Camera-type eye (tissue), 1 donor: ENCODE measurements around the gene ZNF580. TPM values are rescaled to one million over a fixed set of nuclear protein-coding genes. Genes with fewer than 3 reads are reported as not detected.

ENCODE experiments used
- total RNA-seq: library from RNA; depleted of rRNA; stranded (reverse); fragments of >200 nt; gene quantifications from one replicate; pipeline ENCODE4 v1.2.3, GENCODE V29; 2014

The ZNF580 gene, protein sequence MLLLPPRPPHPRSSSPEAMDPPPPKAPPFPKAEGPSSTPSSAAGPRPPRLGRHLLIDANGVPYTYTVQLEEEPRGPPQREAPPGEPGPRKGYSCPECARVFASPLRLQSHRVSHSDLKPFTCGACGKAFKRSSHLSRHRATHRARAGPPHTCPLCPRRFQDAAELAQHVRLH
- 10.8 TPM for total RNA-seq

DNA sequence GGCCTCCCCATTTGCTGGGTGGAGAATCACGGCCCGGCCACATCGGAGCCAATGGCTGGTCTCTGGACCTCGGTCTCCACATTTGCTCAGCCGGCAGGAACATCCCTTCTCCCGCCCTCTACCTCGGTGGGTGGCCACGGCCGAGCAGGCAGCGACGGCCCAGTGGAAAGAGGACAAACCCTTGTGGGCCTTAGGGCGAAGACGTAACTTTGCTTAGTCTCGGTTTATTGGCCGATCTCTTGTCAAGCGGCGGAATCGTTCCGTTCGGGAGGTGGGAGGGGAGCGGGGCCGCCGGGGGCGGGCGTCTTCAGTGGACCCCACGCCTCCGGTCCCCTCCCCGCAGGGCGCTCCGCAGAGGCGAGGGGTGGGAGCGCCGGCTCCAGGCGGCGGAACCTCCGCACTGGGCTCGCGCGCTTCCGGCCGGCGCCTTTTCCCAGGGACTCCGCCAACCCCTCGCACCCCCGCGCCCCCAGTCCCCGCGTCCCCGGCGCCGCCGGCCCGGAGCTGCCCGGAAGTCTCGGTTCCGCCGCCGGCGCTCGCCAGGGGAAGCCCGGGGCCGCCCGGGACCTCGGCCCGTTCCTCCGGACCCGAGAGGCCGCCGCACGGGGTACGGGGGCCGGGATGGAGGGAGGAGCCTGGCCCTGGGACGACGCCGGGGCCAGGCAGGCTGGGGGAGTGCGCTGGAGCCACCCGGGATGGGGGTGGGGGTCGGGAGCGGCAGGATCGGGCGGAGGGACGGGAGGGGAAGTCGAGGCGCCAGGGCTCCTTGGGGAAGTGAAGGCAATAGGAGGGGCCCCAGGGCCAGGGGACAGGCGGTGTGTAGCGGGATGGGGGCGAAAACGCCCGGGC lies at the start of gene ZNF580:
ZNF580 (plus strand) TSS at position 426 of the 849 bp plus-strand sequence. CDS start 1,507 bp downstream, outside the sequence.

DNA sequence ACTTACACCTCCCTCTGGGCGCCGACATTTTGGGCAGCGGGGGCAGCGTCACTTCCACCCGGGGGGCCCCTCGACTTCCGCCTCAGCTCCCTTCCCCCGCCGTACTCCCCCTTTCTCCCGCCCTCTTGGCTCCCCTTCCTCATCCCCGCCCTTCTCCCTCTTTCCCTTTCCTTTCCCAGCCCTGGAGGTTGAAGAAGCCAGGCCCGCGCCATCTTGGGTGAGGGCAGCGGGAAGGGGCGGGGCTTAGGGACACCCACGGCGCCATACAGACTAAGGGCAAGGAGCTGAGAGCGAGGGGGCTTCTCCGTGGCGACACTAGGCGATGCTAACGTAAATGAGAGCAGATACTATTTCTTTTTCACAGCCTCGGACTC lies 41.3 kb upstream of the ZNF580 start, which contains the start of gene FIZ1:
FIZ1 (minus strand) TSS at position 50 of the 374 bp plus-strand sequence. CDS start 1,652 bp downstream, outside the sequence.

DNA sequence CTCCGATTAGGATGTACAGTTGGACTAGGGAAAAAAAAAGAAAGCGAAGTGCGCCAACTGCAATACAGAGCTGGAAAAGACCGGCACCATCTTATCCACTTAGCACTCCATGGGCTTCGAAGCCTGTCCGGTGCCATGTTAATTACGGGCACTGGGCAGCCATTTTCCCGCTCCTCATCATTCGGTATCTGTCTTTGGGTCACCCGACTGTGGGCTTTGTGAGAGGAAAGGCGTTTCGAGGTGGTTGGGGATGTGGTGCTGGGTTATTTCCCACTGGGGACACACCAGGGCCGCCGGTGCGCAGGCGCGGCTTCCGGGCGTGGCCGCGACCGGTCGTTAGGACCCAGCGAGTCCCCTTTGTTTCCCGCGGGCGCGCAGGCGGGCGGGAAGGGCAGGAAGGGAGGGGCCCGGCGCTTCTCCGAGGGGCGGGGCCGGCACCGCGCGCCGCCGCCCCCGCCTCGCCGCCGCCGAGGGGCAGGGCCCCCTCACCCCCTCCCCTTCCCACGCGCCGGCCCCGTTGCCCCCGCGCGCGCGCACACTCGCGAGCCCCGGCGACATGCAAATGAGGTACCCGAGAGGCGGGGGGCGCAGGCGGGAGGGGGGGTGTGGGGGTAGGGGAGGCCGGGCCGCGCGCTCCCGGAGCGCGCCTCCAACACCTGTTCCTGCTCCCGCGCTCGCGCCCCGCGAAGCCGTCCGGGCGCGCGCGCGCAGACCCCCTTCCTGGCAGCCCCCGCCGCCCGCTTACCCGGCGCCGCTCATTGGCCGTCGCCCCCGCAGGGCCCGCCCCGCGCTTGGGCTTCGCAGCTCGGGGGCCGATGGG lies 40.8 kb upstream of the ZNF580 start, which contains the start of gene ZNF524:
ZNF524 (plus strand) TSS at position 447 of the 820 bp plus-strand sequence. CDS start 1,825 bp downstream, outside the sequence.

DNA sequence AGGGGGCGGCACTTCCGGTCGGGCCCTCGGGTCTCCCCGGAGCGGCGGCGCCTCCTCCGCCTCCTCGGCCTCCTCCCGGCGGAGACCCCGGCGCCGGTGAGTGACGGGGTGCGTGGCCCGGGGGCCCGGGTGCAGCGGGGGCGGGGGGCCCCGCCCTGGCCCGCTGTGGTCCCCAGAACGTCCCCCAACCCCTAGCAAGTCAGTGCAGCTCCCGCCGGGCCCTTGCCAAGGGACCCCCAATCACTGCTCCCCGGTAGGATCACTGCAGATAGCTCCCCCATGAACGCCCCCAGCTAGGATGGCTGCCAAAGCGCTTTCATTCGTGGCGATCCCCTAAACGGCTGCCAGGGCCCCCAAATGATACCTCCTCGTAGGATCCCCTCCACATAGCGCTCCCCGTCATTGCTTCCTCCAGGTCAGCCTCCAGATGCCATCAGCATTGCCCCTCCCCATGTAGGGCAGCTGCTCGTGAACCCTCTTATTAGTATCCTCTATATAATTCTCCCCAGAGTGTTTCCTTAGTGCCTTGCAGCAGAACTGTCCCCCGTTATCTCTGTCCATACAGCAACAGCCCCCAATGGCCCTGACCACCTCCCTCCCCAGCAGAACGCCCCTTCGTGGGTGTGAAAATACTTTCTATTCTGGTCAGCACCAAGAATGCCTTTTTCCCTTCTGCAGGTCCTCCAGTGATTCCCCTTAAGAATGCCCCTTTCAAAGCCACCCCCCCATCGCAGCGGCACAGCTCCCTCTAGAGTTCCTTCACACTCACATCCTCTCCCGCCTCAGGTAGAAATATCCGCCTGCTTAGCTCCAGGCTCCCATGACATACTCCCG lies 34.9 kb upstream of the ZNF580 start, which contains the start of gene ZNF865:
ZNF865 (plus strand) TSS at position 11 of the 834 bp plus-strand sequence. CDS start 7,972 bp downstream, outside the sequence.

DNA sequence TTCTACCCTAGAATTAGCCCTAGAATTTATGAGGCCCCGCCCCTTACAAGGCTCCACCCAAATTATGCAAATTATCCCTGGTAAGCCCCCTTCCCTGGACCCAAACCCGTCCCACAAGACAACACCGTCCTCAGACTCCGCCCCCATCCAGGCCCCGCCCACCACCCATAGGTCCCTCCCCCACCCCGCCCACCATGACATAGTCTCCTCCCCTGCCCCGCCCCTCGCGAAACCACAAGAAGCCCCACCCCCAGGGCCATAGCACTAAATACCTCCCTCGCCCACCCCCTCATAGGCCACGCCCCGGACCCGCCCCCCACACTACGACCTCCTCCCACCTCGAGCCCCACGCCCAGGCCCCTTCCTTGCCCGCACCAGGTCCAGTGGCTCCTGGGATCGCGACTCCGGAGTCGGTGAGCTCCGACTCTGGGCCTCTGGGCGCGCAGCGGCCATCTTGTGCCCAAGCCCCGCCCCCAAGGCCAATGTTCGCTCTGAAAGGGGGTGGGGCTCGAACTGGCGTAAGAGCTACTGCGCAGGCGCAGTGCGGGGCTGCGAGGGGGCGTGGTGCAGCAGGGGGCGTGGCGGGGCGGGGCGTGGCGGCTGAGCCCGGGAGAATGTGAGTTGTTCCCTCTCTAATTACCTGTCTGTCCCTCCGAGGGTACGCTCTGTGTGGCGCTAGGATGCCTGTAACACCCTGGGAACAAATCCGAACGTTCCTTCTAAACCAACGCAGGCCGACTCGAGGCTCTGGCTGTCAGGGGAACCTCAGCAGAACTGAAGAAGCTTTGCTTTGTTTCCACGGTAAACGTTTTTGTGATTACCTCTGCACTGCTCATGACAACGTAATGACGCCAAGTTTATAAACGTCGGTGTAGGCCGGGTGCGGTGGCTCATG lies 16.4 kb upstream of the ZNF580 start, which contains the start of gene ZNF784:
ZNF784 (minus strand) TSS at position 458 of the 895 bp plus-strand sequence; CDS start at position 453, 5 bp downstream.

DNA sequence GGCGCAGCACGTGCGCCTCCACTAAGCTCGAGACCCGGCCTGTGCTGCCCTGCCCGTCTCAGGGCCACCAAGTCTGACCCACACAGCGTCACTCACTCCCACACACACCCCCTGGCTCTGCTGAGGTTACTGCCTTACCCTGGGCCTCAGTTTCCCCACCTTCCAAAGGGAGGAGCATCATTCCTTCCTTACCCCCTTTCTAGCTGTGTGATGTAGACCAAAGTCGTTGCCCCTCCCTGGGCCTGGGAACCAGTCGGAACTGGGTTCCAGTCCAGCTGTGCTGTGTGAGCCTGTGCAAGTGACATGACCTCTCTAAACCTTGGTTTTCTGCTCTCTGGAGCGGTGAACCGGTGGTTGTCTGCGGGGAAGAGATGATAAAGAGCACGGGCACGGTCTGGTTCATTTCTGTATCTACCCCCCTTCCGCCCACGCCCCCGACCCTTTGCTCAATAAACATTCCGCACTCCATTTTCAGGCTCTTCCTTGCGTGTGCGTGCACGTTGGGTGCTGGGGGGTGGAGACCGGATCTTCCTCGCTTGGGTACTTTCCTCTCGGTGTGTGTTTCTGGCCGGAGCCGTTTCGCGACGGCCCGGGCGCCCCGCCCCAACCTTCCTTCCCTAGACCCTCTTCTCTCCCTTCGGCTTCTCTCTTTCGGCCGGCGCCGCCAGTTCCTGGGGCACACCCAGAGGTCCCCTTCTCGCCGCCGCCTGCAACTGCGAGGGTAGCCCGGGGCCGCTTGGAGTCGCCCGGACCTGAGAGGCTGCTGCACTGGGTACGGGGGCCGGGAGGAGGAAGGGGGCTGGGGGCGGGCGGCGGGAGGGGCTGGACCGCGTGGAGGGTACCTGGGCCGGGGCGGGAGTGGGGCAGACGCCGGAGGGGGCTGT lies 2.4 kb downstream of the ZNF580 start, which contains the start of gene ZNF581:
ZNF581 (plus strand) TSS at position 647 of the 884 bp plus-strand sequence. CDS start 923 bp downstream, outside the sequence.

DNA sequence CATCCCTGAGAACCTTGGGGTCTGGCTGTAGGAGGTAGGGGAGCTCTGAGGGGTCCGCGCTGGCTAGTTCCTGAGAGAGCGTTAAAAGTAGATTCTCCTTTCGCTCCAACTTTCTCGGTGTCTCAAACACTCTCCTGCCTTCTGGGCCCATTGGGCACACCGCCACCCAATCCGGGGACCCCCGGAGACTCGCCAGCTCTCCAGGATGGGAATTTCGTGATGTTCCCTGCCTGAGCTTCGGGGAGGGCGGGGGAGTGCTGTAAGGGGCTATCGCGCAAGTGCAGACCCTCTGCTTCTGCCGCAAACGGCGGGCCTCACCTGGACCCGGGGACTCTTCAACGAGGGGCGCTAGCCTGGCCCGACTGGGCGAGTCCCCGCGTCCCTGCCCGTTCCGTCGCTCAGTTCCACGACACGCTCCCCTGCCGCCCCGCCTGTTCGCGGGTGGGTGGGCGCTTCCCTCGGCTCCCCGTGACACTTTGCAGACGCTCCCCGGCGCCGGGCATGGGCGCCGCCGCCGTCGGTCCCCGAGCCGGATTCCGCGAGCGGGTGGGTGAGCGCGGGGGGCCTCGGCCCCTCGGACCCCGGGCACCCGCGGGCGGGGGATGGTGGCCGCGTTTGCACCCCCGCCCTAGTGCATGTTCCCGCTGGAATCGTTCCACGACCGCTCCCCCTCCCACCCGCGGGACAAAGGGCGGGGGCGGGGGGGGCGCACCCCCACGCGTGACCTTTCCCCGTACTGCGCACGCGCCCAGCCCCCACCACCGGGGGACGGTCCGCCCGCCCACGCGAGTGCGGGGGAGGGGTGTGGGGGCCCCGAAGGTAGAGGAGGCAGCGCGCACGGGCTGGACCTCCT lies 7.2 kb downstream of the ZNF580 start, which contains the start of gene CCDC106:
CCDC106 (plus strand) TSS at position 481 of the 853 bp plus-strand sequence. CDS start 835 bp downstream, outside the sequence.

DNA sequence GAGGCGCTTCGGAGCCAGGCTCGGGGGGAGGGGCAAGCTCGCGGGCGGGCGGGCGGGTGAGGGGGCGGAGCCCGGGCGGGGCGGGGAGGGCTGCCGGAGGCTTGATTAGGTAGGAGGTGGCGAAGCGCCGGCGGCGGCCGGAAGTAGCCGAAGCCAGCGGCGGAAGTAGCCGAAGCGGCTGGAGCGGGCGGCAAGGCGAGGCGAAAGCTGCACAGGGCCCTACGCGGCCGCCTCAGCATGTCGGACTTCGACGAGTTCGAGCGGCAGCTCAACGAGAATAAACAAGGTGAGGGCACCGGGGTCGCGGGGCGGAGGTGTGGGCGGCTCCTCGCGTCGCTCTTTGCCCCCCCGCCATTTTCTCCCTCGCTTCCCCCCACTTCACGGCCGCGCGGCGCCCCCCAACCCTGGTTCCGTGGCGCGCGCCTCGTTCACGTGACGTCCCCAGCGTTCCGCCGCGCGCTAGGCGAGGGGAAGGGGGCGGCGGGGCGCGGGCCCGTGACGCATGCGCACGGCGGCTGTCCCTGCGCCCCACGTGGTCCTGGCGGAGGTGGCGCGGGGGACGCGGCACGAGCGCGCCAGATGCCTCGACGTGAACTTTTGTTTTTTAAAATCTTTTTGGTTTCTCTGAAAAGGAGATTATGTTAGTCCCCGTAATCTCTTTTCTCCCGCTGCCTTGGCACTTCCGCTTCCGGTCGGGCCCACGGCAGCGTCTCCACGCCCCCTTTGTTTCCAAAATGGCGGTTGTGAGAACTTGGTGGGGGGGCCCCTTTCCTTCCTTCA lies 14.3 kb downstream of the ZNF580 start, which contains the start of gene U2AF2:
U2AF2 (plus strand) TSS at position 168 of the 780 bp plus-strand sequence; CDS start at position 238, 70 bp downstream.

DNA sequence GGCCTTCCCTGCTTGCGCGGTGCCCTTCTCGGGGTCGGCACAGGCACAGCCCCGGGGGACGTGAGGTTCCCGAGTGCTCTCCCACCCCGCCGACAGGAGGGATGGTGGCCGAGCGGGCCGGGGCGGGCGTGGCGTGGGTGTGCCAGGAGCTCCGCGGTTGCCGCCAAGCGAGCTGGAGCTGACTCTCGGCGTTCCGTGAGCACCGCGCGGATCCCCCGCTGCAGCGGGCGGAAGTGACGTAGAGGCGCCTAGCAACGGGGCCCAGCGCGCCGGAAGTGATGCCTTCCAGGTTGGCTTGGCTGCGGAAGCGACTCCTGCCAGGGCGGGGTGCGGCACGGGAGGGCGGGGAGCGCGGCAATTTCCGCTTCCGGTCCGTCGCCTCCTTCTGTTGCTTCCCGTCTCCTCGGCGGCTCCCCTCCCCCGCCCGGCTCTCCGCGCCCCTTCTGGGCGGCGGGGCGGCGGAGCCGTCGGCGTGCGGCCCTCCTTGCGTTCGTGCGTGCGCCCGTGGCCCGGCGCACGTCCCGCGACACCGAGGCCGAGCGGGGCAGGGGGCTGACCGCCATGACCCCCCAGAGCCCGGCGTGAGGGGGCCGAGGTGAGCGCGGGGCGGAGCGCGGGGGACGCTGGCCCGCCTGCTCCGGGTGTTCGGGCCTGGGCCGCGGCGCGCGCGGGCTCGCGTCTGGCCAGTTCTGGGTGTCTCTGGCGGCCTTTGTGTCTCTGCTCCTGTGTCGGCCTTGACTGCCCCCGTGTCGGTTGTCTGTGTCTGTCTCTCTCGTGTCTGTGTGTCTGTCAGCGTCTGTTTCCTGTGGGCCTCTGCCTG lies 34.2 kb downstream of the ZNF580 start, which contains the start of gene EPN1:
EPN1 (plus strand) TSS at position 386 of the 820 bp plus-strand sequence. CDS start 3,402 bp downstream, outside the sequence.

Other genes starting within 250 kb of the ZNF580 start
- 21.2 TPM for gene UBE2S, start 233.2 kb upstream of the ZNF580 start, total RNA-seq
- gene SHISA7, start 197.7 kb upstream of the ZNF580 start, total RNA-seq: 1.5 TPM
- 22.9 TPM for gene ISOC2, start 179.4 kb upstream of the ZNF580 start, total RNA-seq
- not detected for gene C19orf85, start 176.3 kb upstream of the ZNF580 start, total RNA-seq
- gene ZNF628, start 164.4 kb upstream of the ZNF580 start, total RNA-seq: 2.3 TPM
- 13.0 TPM for gene NAT14, start 155.8 kb upstream of the ZNF580 start, total RNA-seq
- 20.5 TPM for gene SSC5D, start 152.6 kb upstream of the ZNF580 start, total RNA-seq
- gene SBK2, start 103.9 kb upstream of the ZNF580 start, total RNA-seq: 0.99 TPM
- not detected for gene SBK3, start 95.5 kb upstream of the ZNF580 start, total RNA-seq
- 3.6 TPM for gene ZNF579, start 60.2 kb upstream of the ZNF580 start, total RNA-seq
- gene FIZ1, start 41.5 kb upstream of the ZNF580 start, total RNA-seq: 8.7 TPM
- 10.4 TPM for gene ZNF524, start 40.7 kb upstream of the ZNF580 start, total RNA-seq
- gene ZNF865, start 35.4 kb upstream of the ZNF580 start, total RNA-seq: 5.4 TPM
- gene ZNF784, start 16.4 kb upstream of the ZNF580 start, total RNA-seq: 9.3 TPM
- 9.7 TPM for gene ZNF581, start 2.6 kb downstream of the ZNF580 start, total RNA-seq
- gene CCDC106, start 7.2 kb downstream of the ZNF580 start, total RNA-seq: 10.9 TPM
- gene U2AF2, start 14.0 kb downstream of the ZNF580 start, total RNA-seq: 105 TPM
- gene EPN1, start 34.2 kb downstream of the ZNF580 start, total RNA-seq: 72.5 TPM
- not detected for gene NLRP9, start 97.4 kb downstream of the ZNF580 start, total RNA-seq
- not detected for gene RFPL4A, start 118.1 kb downstream of the ZNF580 start, total RNA-seq
- gene RFPL4AL1, start 128.1 kb downstream of the ZNF580 start, total RNA-seq: not detected
- not detected for gene NLRP11, start 191.0 kb downstream of the ZNF580 start, total RNA-seq
- not detected for gene NLRP4, start 195.5 kb downstream of the ZNF580 start, total RNA-seq